ENCODE measurements around the gene BRAT1. TPM values are rescaled to one million over a fixed set of nuclear protein-coding genes. Genes with fewer than 3 reads are reported as not detected.

The BRAT1 gene
- total and polyA plus RNA-seq, 2 donors from 2014 or later, result 18.7 to 23.7 TPM

DNA sequence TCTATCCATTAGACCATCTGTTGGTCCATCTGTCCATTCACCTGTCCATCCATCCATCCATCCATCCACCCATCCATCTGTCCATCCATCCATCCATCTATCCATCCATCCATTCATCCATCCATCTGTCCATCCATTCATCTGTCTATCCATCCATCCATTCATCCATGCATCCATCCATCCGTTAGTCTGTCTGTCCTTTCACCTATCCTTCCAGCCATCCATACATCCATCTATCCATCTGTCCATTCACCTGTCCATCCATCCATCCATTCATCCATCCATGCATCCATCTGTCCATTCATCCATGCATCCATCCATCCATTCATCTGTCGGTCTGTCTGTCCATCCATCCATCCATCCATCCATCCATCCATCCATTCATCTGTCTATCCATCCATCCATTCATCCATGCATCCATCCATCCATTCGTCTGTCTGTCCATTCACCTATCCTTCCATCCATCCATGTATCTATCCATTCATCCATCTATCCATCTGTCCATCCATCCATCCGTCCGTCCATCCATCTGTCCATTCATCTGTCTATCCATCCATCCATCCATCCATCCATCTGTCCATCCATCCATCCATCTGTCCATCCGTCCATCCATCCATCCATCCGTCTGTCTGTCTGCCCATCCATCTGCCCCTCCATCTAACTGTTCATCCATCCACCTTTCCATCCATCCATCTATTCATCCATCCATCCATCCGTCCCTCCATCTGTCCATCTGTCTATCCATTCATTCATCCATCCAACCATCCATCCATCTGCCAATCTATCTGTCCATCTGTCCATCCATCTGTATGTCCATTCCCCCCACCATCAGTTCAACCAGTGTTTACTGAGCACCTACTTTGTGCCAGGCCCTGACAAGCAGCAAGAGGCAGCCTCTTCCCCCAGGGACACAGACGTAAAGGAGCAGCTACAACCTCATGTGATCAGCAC lies 40.6 kb downstream of the BRAT1 start:
- H3K9me3 ChIP-seq (ENCODE audit: control insufficient read depth in 2 of 3, insufficient read depth in 1 of 3, low read length in 3 of 3), result no peaks in the 10 kb centered on the region
- no peak overlapping the region for H3K4me3 ChIP-seq (ENCODE audit: low read length in 3 of 3)
- H3K27ac ChIP-seq (ENCODE audit: low read depth in 2 of 2, low read length in 2 of 2), result no peak overlapping the region
- no peaks in the 10 kb centered on the region for H3K36me3 ChIP-seq (ENCODE audit: control insufficient read depth in 2 of 3, insufficient read depth in 3 of 3, low read length in 3 of 3)
- TF ChIP-seq, protein P1, sequence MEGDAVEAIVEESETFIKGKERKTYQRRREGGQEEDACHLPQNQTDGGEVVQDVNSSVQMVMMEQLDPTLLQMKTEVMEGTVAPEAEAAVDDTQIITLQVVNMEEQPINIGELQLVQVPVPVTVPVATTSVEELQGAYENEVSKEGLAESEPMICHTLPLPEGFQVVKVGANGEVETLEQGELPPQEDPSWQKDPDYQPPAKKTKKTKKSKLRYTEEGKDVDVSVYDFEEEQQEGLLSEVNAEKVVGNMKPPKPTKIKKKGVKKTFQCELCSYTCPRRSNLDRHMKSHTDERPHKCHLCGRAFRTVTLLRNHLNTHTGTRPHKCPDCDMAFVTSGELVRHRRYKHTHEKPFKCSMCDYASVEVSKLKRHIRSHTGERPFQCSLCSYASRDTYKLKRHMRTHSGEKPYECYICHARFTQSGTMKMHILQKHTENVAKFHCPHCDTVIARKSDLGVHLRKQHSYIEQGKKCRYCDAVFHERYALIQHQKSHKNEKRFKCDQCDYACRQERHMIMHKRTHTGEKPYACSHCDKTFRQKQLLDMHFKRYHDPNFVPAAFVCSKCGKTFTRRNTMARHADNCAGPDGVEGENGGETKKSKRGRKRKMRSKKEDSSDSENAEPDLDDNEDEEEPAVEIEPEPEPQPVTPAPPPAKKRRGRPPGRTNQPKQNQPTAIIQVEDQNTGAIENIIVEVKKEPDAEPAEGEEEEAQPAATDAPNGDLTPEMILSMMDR (IDR thresholded peaks at IDR 0.05; ENCODE audit: borderline replicate concordance, extremely low read depth, insufficient read depth), result no peak
- intact Hi-C loops (cut with DNase I), result no loop called here
- no peak overlapping the region for H3K9ac ChIP-seq (ENCODE audit: low read length in 3 of 3)
- no peak for FAIRE-seq
- no peaks in the 10 kb centered on the region for H3K27me3 ChIP-seq (ENCODE audit: control insufficient read depth, insufficient read depth, low read length)
- H3K4me1 ChIP-seq (ENCODE audit: control insufficient read depth in 2 of 3, insufficient read depth in 2 of 3, low read depth in 1 of 3, low read length in 3 of 3), result peaks cover 0 to 27% (median 0%) of the 10 kb centered on the region in 3 donors
- no peak for DNase-seq

DNA sequence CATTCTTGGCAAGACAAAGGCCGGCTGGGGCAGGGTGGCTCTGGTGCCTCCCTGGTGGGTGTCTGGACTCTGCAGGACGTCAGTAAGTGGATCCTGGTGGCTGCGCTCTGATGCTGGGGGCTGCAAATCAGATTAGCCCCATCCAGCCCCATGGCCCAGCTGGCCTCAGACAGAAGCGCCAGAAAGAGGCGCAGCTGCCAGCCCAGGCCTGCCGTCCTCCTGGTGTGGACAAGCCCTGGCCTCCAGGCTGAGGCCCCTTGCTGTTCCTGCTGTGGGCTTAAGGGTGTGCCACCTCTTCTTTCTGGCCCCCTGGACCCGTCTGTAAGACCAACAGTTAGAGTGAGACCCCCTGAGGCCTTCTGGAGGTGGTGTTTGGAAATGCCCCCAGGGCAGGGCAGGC lies 41.6 kb downstream of the BRAT1 start:
- no peaks in the 10 kb centered on the region for H3K36me3 ChIP-seq (ENCODE audit: control insufficient read depth in 2 of 3, insufficient read depth in 3 of 3, low read length in 3 of 3)
- no peak overlapping the region for H3K27ac ChIP-seq (ENCODE audit: low read depth in 2 of 2, low read length in 2 of 2)
- TF ChIP-seq, protein P1 (IDR thresholded peaks at IDR 0.05; ENCODE audit: borderline replicate concordance, extremely low read depth, insufficient read depth), result no peak
- no peak overlapping the region for H3K4me3 ChIP-seq (ENCODE audit: low read length in 3 of 3)
- H3K9me3 ChIP-seq (ENCODE audit: control insufficient read depth in 2 of 3, insufficient read depth in 1 of 3, low read length in 3 of 3), result no peaks in the 10 kb centered on the region
- H3K27me3 ChIP-seq (ENCODE audit: control insufficient read depth, insufficient read depth, low read length), result no peaks in the 10 kb centered on the region
- FAIRE-seq (no peak), DNase-seq (peak in 1 of 5 donors; percentile 73)
- H3K9ac ChIP-seq (ENCODE audit: low read length in 3 of 3), result no peak overlapping the region
- H3K4me1 ChIP-seq (ENCODE audit: control insufficient read depth in 2 of 3, insufficient read depth in 2 of 3, low read depth in 1 of 3, low read length in 3 of 3), result peaks cover 0 to 23% (median 0%) of the 10 kb centered on the region in 3 donors
- intact Hi-C loops (cut with DNase I), result no loop called here

DNA sequence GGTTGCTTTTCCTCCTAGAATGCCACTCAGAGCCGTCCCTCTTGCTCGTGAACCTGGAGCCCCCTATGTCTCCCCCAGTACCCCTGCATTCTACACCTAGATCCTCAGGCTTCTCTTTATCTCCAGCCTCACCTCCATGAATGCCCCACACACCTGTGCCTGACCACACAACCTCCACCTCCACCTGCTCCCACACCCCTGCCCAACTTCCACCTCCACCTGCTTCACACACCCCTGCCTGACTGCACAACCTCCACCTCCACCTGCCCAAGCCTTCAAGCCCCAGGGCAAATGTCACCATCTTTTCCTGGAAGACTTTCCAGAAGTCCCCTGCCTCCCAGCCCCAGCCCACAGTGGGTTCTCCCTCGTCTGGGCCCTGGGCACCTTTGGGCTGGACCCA lies 42.6 kb downstream of the BRAT1 start:
- H3K9me3 ChIP-seq (ENCODE audit: control insufficient read depth in 2 of 3, insufficient read depth in 1 of 3, low read length in 3 of 3), result no peaks in the 10 kb centered on the region
- intact Hi-C loops (cut with DNase I), result no loop called here
- no peak overlapping the region for H3K4me3 ChIP-seq (ENCODE audit: low read length in 3 of 3)
- peaks cover 0 to 27% (median 2%) of the 10 kb centered on the region in 3 donors for H3K4me1 ChIP-seq (ENCODE audit: control insufficient read depth in 2 of 3, insufficient read depth in 2 of 3, low read depth in 1 of 3, low read length in 3 of 3)
- DNase-seq (no peak), FAIRE-seq (no peak)
- TF ChIP-seq, protein P1 (IDR thresholded peaks at IDR 0.05; ENCODE audit: borderline replicate concordance, extremely low read depth, insufficient read depth), result no peak
- H3K9ac ChIP-seq (ENCODE audit: low read length in 3 of 3), result no peak overlapping the region
- no peaks in the 10 kb centered on the region for H3K36me3 ChIP-seq (ENCODE audit: control insufficient read depth in 2 of 3, insufficient read depth in 3 of 3, low read length in 3 of 3)
- no peaks in the 10 kb centered on the region for H3K27me3 ChIP-seq (ENCODE audit: control insufficient read depth, insufficient read depth, low read length)
- H3K27ac ChIP-seq (ENCODE audit: low read depth in 2 of 2, low read length in 2 of 2), result no peak overlapping the region

Measured in kidney (tissue), 14 donors.